GDM1 (cell line): ENCODE data around the gene ALPL.

ENCODE experiments used
- DNase-seq: peaks from one replicate; lab custom pipeline; 2025; lab: John Stamatoyannopoulos, UW

Gene ALPL

DNA sequence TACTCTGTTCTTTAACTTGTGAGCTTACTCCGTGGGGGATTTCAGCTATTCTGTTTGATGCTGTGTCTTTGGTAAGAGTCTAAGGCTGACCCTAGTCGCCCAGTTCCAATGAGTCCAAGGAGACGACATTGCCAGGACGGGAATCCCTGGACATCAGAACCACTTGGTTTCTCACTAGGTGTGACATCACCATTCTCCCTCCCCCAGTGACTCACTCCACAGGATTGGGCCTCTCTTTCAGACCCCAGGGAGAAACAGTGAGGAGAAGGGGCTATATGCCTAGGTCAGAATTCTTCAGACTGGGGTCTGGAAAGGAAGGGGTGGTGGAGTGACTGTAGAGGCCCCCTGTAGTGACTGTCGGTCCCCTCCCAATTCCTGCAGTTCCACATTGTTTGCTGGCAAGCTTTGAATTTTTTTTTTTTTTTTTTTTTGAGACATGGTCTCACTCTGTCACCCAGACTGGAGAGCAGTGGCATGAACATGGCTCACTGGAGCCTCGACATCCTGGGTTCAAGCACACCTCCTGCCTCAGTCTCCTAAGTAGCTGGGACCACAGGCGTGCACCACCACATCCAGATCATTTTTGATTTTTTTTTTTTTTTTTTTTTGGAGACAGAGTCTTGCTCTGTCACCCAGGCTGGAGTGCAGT, 21.3 kb downstream of the ALPL start:
- no peak for DNase-seq

DNA sequence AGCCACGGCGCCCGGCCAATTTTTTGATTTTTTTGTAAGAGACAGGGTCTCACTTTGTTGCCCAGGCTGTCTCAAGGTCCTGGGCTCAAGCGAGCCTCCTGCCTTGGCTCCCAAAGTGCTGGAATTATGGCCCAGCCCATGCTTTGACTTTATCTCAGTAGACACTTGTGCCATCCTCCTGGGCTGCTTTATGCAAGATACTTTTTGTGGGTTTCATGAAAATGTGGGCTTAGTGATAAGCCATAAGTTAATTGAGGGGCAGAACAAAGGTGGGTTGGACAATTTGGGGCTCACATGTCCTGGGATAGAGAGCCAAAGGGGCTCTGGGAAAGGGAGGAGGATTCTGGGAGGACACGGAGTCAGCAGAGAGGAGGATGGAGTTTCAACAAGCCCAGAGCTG, 22.0 kb downstream of the ALPL start:
- DNase-seq, result no peak

DNA sequence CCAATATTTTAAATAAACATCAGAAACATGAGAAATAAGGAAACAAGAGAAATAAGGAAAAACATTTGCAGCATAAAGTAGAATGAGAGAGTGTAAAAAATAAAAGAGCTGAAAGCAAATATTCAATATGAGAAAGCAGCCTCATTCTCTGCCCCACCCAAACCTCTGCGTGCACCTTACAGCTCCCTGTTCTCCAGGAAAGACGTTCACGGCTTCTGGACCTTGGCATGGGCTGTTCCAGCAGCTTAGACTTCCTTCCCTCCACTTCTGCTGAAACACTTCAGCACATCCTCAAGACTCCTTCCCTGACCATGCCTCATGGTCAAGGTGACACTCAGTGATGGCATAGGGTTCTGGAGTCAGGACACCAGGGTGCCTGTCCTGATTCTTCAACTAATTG, 23.3 kb downstream of the ALPL start:
- no peak for DNase-seq

DNA sequence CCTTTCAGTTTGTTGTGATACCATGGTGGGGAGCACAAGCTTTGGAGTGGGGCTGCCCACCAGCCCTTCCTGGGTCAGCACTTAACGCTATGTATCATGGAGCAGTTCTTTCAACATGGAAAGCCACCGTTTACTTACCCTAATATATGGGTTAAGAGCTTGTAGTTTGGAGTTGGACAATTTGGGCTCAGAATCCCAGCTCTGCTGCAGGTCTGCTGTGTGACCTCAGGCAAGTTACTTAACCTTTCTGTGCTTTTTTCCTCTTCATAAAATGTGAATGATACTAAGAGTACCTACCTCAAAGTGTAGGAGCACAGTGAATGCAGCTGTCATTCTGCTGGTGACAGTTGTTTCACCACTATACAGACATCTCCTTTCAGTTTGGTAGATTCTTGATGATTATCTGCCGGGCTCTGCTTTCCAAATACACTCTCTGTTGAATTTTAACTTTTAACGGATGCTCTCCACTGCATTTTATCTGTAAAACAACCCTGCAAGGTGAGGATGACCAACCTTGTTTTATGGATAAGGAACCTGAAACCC, 23.8 kb downstream of the ALPL start:
- no peak for DNase-seq

DNA sequence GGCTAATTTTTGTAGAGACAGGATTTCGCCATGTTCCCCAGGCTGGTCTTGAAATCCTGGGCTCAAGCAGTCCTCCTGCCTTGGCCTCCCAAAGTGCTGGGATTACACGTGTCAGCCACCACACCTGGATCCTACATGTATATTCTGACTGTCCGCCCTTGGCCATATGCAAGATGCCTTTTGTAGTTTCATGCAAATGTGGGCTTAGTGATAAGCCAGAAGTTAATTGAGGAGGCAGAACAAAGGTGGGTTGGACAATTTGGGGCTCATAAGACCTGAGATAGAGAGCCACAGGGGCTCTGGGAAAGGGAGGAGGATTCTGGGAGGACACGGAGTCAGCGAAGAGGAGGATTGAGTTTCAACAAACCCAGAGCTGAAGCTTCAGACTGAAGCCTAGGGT, 24.9 kb downstream of the ALPL start:
- no peak for DNase-seq

DNA sequence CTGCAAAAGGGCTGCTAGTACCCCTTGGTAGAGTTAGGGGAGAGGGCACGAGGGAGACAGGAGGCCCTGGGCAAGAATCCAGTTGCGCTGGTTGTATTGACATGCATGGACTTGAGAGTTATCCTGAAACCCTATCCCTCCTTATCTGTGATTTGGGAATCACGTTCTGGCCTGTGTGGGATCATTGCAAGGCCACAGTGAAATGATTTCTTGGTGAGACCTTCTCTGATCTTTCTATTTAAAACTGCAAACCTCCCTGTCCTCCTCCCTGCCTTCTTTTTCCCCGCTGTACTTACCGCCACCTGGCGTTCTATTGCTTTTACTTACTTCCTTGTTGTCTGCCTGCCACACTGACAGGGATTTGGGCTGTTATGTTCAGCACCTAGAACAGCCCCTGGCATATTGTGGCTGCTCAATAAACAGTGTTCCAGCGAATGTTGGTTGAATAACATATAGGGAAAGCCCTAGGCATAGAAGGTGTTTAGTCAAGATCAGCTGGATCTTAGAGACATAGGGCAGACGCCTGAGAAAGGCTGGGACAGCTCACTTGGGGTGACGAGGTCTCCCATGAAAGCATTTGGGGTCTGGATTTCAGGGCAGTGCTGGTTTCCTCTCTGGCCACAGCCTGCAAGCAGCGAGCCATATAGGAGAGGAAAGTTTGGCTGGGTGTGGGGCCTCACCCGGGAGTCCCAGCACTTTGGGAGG, 25.6 kb downstream of the ALPL start:
- DNase-seq, result no peak

DNA sequence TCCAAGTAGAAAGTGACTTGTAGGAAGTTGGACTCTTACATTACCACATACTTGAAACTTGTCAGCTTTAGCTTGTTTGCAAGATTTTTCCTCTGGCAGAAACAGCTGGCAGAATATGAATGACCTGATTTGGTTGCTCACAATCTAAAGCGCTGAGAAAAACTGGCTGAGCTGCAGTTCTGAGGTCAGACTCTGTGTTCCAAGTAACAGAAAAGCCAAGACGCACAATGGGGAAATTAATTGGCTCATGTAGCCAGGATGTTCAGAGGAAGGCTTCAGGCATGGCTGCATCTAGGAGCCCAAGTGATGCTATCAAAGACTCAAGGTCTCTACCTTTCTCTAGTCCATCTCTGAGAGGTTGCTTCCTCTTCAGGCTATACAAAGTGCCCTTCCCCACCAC, 27.0 kb downstream of the ALPL start:
- no peak for DNase-seq

DNA sequence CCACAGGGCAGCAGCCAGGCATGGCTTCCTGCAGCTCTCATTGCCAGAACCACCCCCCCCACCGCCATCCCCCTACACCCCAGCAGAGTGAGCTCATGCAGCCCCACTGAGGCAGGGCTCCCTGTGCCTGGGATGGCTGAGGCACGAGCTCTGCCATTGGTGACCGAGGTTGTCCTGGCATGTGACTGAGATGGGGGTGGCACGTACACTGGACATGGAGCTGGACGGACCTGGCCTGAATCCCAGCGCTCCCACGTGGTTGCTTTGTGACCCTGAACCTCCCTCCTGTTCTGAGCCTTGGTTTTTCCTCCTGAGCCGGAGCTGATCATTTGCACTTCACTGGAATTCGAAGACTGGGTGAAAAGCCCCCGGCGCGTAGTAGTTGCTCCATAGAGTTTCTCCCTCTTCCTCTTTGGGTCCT, 28.3 kb downstream of the ALPL start:
- DNase-seq, result no peak

DNA sequence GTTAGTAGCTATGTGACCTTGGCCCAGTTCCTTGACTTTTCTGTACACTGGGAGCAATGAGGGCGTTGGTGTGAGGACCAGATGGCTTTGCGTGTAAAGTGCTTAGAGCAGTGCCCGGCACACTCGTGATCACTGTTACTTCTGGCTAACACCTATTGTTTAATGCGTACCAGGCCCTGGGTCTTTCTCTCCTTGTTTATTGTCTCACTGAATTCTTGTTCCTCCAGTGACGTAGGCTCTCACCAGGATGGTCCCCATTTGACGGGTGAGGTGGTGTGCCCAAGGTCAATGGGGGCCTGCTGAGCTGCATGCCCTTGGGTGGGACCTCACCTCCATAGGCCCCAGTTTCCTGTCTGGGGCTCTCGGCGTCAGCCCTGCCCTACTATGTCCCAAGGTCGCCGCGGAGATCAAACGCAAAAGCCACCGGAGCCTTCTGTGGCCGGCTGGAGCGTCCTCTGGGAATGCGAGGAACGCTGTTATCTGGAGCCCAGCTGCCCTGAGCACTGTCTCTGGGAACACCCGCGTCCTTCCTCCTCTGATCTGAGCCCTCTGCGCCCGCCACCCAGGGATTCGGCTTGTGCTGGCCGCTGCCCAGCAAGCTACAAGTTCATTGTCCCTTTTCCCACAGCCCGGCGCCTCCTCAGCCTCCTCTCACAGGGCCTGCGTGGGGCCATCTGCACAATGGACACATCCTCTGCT, 28.9 kb downstream of the ALPL start:
- no peak for DNase-seq

DNA sequence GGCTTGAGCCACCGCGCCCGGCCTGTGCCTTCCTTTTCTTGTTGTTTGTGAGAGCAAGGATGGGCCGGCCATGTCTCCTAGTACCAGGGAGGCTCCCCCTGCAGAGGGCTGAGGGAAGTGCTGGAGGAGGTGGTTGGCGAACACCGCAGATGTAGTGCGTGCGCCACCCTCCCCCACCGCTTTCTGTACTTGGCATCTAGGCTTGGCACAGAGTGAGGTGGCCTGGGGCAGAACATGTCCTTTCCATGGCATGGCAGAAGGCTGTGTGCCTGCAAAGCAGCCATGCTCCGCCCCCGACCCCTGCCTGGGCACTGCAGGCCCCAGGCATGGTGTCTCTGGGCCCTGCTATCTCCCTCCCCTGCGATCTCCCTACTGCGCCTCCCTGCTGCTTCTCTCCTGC, 30.7 kb downstream of the ALPL start:
- no peak for DNase-seq

DNA sequence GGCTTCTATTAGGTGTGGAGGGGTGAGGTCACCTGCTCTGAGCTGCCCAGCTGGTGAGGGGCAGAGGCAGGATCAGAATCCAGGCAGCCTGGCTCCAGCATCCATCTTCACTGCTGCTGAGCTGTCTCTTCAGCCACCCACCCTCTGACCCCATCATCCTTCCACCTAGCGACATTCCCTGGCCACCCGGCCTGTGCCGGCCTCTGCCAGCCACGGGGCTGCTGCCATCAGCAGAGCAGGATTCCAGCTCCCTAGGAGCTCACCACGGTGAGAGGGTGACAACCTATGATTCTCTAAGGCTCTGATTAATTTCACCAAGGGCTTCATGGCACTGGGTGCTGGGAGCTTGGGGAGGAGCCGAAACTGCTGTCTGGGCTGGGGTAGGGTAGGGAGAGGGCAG, 32.1 kb downstream of the ALPL start:
- no peak for DNase-seq

DNA sequence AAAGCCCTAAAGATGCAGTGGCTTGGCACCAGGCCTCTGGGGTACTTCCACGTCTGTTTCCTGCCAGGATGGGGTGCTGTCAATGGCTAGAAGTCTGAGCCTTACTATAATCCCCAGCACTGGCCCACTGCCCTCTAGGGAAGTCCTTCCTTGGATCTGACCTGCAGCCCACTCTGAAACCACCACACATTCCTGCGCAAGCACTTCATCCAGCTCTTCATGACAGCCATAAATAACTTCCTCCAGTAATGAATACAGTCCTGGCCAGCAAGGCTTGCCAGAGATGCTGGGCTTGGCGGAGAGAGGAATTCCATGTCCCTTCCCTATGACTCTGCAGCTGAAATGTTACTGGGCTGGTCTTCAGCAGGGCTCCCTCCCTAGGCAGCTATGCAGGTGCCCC, 32.6 kb downstream of the ALPL start:
- DNase-seq, result no peak

DNA sequence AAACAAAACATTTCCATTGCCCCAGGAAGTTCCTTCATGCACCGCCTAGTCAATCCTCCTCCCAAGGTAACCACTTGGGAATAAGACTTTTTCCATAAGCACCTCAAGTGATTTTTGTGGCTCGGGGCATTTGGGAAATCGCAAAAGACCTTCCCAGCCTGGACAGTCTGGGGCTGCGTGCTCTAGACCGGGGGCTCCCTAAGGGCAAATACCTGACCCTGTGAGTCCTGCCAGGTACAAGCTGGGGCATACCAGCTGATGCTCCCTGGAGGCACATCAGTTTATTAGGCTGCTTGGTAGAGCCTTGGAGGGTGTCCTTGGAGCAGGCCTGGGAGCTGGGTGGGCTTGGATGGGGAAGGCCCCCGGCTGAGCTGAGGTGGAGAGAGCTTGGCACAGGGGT, 34.4 kb downstream of the ALPL start:
- DNase-seq, result no peak

DNA sequence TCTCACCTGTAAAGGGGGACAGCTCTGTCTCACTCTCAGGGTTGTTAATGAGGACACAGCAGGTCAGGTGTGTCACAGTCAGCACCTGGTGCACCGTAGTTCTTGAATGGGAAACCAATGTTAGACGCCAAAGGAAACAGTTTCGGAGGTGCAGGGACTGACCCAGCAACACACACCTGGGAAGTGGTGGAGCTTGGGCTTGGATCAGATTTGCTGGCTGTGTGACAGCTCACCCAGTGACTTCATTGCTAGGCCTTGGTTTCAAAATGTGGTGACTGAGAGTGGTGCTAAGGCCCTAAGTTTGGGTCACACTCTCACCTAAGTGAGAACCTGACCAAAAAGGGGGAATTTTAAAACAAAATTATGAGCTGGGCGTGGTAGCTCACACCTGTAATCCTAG, 34.9 kb downstream of the ALPL start:
- DNase-seq, result no peak

DNA sequence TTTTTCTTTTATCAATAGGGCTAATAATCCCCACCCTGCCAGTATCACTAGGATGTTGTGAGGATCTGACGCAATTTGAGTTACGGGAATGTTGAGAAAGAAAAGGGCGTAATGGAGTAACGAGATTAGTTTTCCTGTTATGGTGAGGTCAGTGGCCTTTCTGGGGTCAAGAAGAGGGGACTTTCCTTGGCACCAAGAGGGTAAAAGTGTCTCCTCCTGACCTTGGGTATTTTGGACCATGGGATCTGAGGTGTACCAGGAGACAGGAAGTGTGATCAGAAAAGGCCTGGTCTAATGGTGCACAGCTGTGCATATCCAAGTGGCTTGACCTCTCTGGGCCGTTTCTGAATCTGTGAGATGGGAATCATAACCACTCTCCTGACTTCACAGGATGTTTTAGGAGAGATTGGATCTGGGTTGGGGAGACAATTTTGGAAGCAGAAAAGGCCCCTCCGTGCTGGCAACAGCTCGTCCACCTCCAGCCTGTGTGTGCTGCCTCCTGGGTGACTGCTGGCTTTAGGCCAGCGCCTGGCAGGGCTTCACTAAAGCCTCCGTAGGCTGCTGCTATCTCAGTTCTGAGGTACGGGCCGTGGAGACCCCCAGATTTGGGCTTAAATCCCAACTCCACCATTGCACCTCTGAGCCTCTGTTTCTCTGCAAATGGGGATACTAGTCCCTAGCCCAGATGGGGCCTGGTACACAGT, 37.1 kb downstream of the ALPL start:
- DNase-seq, result no peak

DNA sequence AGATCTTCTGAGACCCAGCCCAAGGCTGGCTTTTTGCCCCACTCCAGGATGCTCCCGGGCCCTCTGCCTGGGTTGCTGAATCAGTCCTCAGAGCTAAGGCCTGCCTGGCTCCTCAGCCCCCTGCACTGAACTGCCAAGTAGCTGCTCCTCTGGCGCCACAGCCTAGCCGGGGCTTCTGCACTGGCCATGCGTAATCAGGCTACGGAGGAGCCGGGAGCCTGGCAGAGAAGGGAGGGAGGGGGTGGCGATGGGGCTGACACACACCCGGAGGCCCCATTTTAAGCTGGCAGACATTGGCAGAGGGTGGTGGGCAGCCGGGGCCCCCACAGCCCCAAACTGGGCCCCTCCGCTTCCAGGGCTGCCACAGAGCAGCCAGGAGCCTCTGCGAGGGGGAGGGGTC, 38.7 kb downstream of the ALPL start:
- no peak for DNase-seq

DNA sequence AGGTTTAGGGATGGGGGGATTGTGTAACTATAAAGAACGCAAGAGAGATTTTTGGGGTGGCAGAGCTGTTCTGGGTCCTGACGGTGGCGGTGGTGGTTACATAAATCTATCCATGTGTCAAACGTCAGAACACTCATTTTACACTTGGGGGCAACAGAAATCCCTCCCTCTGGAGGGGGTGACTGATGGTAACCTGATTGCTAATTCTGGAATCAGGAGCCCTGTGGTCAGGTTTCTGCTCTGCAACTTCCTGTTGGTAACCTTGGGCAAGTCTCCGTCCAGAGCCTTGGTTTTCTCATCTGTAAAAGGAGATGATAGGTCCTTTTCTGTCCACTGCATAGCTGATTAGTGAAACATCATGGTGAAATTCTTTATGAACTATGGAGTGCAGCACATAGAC, 40.9 kb downstream of the ALPL start:
- DNase-seq, result no peak

DNA sequence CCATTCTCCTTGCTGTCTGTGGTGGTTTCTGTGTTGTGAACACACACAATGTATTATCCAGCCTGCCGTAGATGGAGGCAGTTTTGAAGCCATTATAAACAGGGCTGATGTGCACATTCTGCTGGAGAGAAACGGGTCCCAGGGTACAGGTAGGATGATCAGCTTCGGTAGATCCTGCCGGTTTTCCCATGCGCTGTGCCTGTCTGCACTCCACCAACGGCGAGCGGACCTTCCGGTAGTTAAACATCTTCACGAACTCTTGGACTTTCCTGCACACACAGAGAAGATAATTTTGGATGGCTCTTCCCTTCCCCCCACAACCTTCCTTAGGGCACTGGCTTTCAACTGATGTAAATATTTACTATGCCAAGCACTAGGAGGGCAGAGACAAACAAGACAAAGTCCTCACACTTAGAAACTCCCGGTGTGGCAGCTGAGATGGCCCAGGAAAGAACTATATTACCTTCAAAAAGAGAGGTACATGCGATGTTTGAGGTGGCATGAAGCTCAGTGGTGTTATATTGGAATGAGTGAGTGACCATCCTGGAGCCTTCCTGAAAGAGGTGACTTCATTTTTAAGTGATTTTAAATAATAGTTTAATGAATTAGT, 41.7 kb downstream of the ALPL start:
- DNase-seq, result no peak

DNA sequence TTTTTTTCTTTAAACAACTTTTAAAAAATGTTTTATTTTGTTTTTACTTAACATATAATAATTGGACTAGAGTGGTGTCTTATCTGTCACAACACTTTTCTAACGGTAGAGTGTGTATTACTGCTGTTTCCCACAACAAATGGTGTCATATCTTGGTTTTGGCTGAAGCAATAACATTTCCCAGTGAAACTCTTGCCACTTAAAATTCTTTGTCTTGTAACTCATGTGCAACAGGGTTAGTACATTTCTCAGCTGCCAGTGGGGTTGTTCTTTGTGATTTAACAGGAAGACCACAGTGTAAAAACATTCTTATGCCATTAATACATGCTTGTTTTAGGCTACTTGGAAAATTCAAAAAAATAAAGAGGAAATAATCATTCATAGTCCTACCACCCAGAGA, 43.5 kb downstream of the ALPL start:
- no peak for DNase-seq

DNA sequence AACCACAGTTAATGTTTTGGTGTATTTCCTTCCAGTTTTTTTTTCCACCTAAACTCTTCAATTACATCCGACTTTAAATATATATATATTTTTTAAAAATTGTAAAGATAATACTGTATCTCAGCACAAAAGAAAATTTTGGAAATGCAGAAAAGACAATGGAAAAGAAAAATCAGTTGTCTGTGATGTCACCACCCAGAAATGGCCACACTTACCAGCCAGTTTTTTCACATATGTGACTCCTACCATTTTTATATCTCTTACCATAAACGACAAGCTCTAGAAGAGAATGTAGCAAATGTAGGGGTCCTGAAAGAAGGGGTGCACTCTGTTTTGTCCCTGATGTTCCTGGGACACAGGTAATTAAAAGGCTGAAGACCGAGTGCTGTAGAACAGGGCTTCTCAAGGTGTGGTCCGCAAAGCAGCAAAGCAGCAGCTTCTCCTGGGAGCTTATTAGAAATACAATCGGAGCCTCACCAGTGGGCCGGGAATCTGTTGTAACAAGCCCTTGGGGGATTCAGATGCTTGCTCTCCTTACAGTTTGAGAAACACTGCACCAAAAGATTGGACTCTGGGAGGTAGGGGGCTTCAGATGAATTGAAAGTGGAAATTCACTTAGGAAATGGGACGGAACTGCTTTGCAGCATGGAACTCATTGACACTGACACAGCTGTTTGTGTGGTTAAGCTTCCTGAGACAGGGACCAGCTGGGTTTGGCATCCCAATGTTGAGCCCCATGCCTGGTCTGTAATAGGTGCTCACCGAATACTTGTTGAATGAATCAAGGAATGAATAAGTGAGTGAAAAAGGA, 44.1 kb downstream of the ALPL start:
- DNase-seq, result no peak
